NCI-H128 (cell line): ENCODE data around the gene IFT27.
"Not testable (repeated sequence)": the region's sequence is repeated elsewhere in the genome, so short reads cannot be mapped to it uniquely, and the experiment has no call there.

ENCODE experiments used
- DNase-seq: peaks from one replicate; lab custom pipeline; 2025; ENCODE audit not compliant: unreplicated experiment; lab: John Stamatoyannopoulos, UW

IFT27 gene

GRCh38 chr22:36765943-36766450 is 9.9 kb downstream of the IFT27 start:
- no peak for DNase-seq

GRCh38 chr22:36765131-36765942 is 10.6 kb downstream of the IFT27 start:
- DNase-seq, result no peak

- DNase-seq, result no peak
These were observed 11.3 kb downstream of the IFT27 start for GRCh38 chr22:36764641-36765040.

GRCh38 chr22:36764060-36764459 is 11.9 kb downstream of the IFT27 start:
- no peak for DNase-seq

- DNase-seq, result no peak
These were observed 12.3 kb downstream of the IFT27 start for GRCh38 chr22:36763576-36763975.

- DNase-seq, result no peak
These were observed 13.1 kb downstream of the IFT27 start for GRCh38 chr22:36762687-36763260.

GRCh38 chr22:36761553-36762240 is 14.2 kb downstream of the IFT27 start:
- DNase-seq, result no peak

- DNase-seq, result no peak
These were observed 15.1 kb downstream of the IFT27 start for GRCh38 chr22:36760786-36761185.

GRCh38 chr22:36759481-36760159 is 16.3 kb downstream of the IFT27 start:
- no peak for DNase-seq

- no peak for DNase-seq
These were observed 17.1 kb downstream of the IFT27 start for GRCh38 chr22:36758792-36759271.

GRCh38 chr22:36757668-36758211 is 18.2 kb downstream of the IFT27 start:
- DNase-seq, result peak; percentile 24

- DNase-seq, result no peak
These were observed 18.9 kb downstream of the IFT27 start for GRCh38 chr22:36756746-36757655.

- DNase-seq, result no peak
These were observed 19.9 kb downstream of the IFT27 start for GRCh38 chr22:36756031-36756430.

- DNase-seq, result no peak
These were observed 20.6 kb downstream of the IFT27 start for GRCh38 chr22:36755316-36755715.

- DNase-seq, result not testable (repeated sequence)
These were observed 21.0 kb downstream of the IFT27 start for GRCh38 chr22:36754881-36755280.

- no peak for DNase-seq
These were observed 22.0 kb downstream of the IFT27 start for GRCh38 chr22:36753916-36754315.

GRCh38 chr22:36753120-36753802 is 22.7 kb downstream of the IFT27 start:
- DNase-seq, result no peak

GRCh38 chr22:36746375-36746970 is 29.4 kb downstream of the IFT27 start:
- no peak for DNase-seq
